Stimulated activated CD8-positive, alpha-beta memory T cell treated with anti-CD3 and anti-CD28 coated beads, Interleukin-15, amount 100 ng/mL, for 24 hours (primary cell): Measurements from ENCODE around the gene NEGR1.
"Not testable (repeated sequence)": the region's sequence is repeated elsewhere in the genome, so short reads cannot be mapped to it uniquely, and the experiment has no call there.

Source experiments
- DNase-seq: peaks from one replicate; pipeline ENCODE4 v3.0.0-alpha.2; 2020; ENCODE audit warnings: low read depth

Gene NEGR1

GRCh38 chr1:71940261-71940660, 342.1 kb downstream of the NEGR1 start:
- DNase-seq: no peak

- no peak for DNase-seq
Measured at GRCh38 chr1:71930511-71930910, 351.8 kb downstream of the NEGR1 start.

GRCh38 chr1:71921935-71922559, 360.3 kb downstream of the NEGR1 start:
- no peak for DNase-seq

- DNase-seq: no peak
Measured at GRCh38 chr1:71921204-71921603, 361.1 kb downstream of the NEGR1 start.

GRCh38 chr1:71920556-71920955, 361.8 kb downstream of the NEGR1 start:
- DNase-seq: no peak

- no peak for DNase-seq
Measured at GRCh38 chr1:71919811-71920509, 362.4 kb downstream of the NEGR1 start.

- no peak for DNase-seq
Measured at GRCh38 chr1:71918630-71919029, 363.7 kb downstream of the NEGR1 start.

- DNase-seq: no peak
Measured at GRCh38 chr1:71916894-71917293, 365.4 kb downstream of the NEGR1 start.

- no peak for DNase-seq
Measured at GRCh38 chr1:71914626-71915025, 367.7 kb downstream of the NEGR1 start.

GRCh38 chr1:71908871-71909390, 373.4 kb downstream of the NEGR1 start:
- DNase-seq: no peak

- DNase-seq: no peak
Measured at GRCh38 chr1:71908303-71908702, 374.0 kb downstream of the NEGR1 start.

- DNase-seq: no peak
Measured at GRCh38 chr1:71899881-71900280, 382.5 kb downstream of the NEGR1 start.

- not testable (repeated sequence) for DNase-seq
Measured at GRCh38 chr1:71888166-71888565, 394.2 kb downstream of the NEGR1 start.

GRCh38 chr1:71885171-71885570, 397.2 kb downstream of the NEGR1 start:
- no peak for DNase-seq

GRCh38 chr1:71882637-71883036, 399.7 kb downstream of the NEGR1 start:
- no peak for DNase-seq

GRCh38 chr1:71882226-71882625, 400.1 kb downstream of the NEGR1 start:
- DNase-seq: no peak

GRCh38 chr1:71881611-71882010, 400.7 kb downstream of the NEGR1 start:
- DNase-seq: no peak

GRCh38 chr1:71869326-71869725, 413.0 kb downstream of the NEGR1 start:
- DNase-seq: no peak

GRCh38 chr1:71862756-71863155, 419.6 kb downstream of the NEGR1 start:
- no peak for DNase-seq

- DNase-seq: no peak
Measured at GRCh38 chr1:71861022-71861421, 421.3 kb downstream of the NEGR1 start.

GRCh38 chr1:71859806-71860205, 422.5 kb downstream of the NEGR1 start:
- no peak for DNase-seq

- no peak for DNase-seq
Measured at GRCh38 chr1:71857862-71858261, 424.5 kb downstream of the NEGR1 start.

GRCh38 chr1:71853360-71853759, 429.0 kb downstream of the NEGR1 start:
- no peak for DNase-seq

GRCh38 chr1:71850936-71851335, 431.4 kb downstream of the NEGR1 start:
- no peak for DNase-seq
